Measurements from ENCODE around the gene RPS18. TPM values are rescaled to one million over a fixed set of nuclear protein-coding genes. Genes with fewer than 3 reads are reported as not detected.
"Not testable (repeated sequence)": the region's sequence is repeated elsewhere in the genome, so short reads cannot be mapped to it uniquely, and the experiment has no call there.

Gene RPS18
- 9,289 and 12,112 TPM in 2 replicates for total RNA-seq

DNA sequence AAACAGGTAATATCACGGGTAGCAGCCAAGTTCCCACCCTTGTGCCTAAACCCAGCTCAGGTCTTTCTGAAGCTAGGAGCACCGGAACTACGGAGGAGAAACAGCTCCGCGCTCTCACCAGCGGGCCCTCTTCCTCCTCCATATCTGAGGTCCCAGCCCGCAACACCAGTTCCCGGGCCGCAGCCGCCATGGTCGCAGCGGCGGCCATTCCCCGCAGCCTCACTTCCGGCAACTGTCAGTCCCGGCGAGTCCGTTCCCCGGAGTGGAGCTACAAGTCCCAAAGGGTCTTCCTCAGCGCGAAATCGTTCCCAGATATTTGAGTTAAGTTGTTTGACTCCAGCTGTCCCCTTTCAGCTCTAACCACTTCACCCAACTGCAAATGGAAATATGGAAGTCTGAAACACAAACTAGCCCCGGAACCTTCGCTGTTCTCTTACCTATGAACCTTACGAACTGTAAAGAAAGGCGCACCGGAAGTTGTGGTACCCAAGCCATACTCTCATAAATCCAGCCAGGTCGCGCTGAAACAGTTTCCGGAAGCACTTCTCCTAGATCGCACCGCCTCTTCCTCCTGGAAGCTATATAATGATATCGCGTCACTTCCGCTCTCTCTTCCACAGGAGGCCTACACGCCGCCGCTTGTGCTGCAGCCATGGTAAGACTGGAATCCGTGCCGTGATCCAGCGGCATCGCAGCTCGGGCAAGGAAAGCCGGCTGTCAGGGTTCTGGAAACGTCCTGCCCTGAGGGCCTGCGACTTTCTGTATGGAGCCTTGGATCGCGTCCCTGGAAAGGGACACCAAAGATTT is at the start of gene RPS18, which contains the start of gene VPS52:
Gene RPS18 (plus strand): TSS at position 608 of the 807 bp plus-strand sequence. CDS start 45 bp downstream, at position 653.
Gene VPS52 (minus strand): TSS at position 409 of the 807 bp plus-strand sequence. CDS start 201 bp downstream, at position 208.
- H3K36me3 ChIP-seq (ENCODE audit: control insufficient read depth, insufficient read depth, low read length) = peaks cover 42% of the 10 kb centered on the region
- TF ChIP-seq, protein P1, sequence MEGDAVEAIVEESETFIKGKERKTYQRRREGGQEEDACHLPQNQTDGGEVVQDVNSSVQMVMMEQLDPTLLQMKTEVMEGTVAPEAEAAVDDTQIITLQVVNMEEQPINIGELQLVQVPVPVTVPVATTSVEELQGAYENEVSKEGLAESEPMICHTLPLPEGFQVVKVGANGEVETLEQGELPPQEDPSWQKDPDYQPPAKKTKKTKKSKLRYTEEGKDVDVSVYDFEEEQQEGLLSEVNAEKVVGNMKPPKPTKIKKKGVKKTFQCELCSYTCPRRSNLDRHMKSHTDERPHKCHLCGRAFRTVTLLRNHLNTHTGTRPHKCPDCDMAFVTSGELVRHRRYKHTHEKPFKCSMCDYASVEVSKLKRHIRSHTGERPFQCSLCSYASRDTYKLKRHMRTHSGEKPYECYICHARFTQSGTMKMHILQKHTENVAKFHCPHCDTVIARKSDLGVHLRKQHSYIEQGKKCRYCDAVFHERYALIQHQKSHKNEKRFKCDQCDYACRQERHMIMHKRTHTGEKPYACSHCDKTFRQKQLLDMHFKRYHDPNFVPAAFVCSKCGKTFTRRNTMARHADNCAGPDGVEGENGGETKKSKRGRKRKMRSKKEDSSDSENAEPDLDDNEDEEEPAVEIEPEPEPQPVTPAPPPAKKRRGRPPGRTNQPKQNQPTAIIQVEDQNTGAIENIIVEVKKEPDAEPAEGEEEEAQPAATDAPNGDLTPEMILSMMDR (IDR thresholded peaks at IDR 0.05; ENCODE audit: insufficient read depth, low read length, severe bottlenecking) = no peak
- FAIRE-seq (peak; percentile 23), DNase-seq (ENCODE audit: low read depth) (peak; percentile 96)
- H3K27me3 ChIP-seq (ENCODE audit: control insufficient read depth, insufficient read depth, low read length) = no peaks in the 10 kb centered on the region
- H3K4me3 ChIP-seq (ENCODE audit: low read depth, low read length) = peak within 1 kb of the TSS; percentile 81

DNA sequence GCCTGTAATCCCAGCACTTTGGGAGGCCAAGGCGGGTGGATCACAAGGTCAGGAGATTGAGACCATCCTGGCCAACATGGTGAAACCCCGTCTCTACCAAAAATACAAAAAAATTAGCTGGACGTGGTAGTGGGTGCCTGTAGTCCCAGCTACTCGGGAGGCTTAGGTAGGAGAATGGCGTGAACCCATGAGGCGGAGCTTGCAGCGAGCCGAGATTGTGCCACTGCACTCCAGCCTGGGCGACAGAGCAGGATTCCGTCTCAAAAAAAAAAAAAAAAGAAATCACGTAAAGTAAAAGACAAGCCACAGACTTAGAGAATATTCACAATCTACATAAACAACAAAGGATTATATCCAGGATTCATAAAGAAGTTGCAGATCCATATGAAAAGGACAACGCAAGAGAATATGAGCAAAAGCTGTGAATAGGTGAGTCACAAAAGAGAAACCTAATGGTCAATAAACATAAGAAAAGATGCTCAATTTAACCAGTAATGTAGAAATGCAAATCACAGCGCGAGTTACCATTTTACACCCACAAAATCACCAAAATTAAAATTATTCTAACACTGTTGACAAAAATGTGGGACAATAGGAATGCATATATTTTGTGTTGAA is 45.3 kb upstream of the RPS18 start:
- DNase-seq (ENCODE audit: low read depth); H3K36me3 ChIP-seq (ENCODE audit: control insufficient read depth, insufficient read depth, low read length); FAIRE-seq; H3K27me3 ChIP-seq (ENCODE audit: control insufficient read depth, insufficient read depth, low read length); H3K4me3 ChIP-seq (ENCODE audit: low read depth, low read length): not testable (repeated sequence)

DNA sequence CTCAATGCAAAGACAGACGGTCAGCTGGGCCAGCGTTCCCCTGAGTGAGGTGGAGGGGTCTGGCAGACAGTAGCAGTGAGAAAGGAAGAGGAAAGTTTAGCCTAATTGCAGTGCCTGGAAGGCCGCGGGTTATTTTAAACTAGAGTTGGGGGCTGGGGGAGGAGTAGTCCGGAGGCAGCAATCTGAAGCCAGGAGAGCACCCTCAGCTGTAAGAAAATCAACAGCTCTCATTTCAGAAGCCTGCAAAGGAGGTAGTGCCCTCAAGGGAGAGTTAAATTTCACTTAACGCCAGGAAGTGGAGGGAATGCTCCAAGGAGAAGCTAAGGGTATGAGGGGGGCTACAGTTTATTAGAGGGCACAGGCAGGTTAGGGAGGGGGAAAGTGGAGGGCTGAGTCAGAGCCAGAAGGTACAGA is 36.6 kb upstream of the RPS18 start:
- Histone ChIP-seq H3K36me3 (ENCODE audit: control insufficient read depth, insufficient read depth, low read length) (no peaks in the 10 kb centered on the region), H3K4me3 (ENCODE audit: low read depth, low read length) (no peak overlapping the region), H3K27me3 (ENCODE audit: control insufficient read depth, insufficient read depth, low read length) (peaks cover 4% of the 10 kb centered on the region)
- no peak for DNase-seq (ENCODE audit: low read depth)
- no peak for FAIRE-seq
- TF ChIP-seq, protein P1 (IDR thresholded peaks at IDR 0.05; ENCODE audit: insufficient read depth, low read length, severe bottlenecking) = no peak

DNA sequence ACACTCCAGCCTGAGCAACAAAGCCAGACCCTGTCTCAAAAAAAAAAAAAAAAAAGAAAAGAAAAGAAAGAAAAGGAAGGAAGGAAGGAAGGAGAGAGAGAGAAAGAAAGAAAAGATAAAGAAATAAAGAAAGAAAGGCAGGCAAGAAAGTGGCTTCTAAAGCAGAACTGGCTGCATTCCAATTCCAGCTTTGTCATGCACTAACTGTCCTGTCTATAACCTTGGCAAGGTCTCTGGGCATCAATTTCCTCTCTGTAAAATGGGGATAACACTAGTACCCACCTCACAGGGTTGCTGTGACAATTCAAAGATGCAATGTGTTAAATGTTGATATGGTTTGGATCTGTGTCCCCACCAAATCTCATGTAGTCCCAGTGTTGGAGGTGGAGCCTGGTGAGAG is 35.5 kb upstream of the RPS18 start:
- no peaks in the 10 kb centered on the region for H3K36me3 ChIP-seq (ENCODE audit: control insufficient read depth, insufficient read depth, low read length)
- TF ChIP-seq, protein P1 (IDR thresholded peaks at IDR 0.05; ENCODE audit: insufficient read depth, low read length, severe bottlenecking) = no peak
- H3K4me3 ChIP-seq (ENCODE audit: low read depth, low read length) = no peak overlapping the region
- peaks cover 6% of the 10 kb centered on the region for H3K27me3 ChIP-seq (ENCODE audit: control insufficient read depth, insufficient read depth, low read length)
- DNase-seq (ENCODE audit: low read depth) (no peak), FAIRE-seq (no peak)

DNA sequence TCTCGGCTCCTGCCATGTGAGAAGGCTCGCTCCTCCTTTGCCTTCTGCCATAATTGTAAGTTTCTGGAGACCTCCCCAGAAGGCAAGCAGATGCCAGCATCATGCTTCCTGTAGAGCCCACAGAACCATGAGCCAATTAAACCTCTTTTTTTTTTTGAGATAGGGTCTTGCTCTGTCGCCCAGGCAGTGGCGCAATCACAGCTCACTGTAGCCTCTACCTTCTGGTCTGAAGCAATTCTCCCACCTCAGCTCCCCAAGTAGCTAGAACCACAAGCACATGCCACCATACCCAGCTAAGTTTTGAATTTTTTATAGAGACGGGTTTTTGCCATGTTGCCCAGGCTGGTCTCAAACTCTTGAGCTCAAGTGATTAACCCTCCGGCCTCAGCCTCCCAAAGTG is 35.0 kb upstream of the RPS18 start:
- no peak for FAIRE-seq
- Histone ChIP-seq H3K36me3 (ENCODE audit: control insufficient read depth, insufficient read depth, low read length) (no peaks in the 10 kb centered on the region), H3K4me3 (ENCODE audit: low read depth, low read length) (no peak overlapping the region), H3K27me3 (ENCODE audit: control insufficient read depth, insufficient read depth, low read length) (peaks cover 6% of the 10 kb centered on the region)
- TF ChIP-seq, protein P1 (IDR thresholded peaks at IDR 0.05; ENCODE audit: insufficient read depth, low read length, severe bottlenecking) = no peak
- no peak for DNase-seq (ENCODE audit: low read depth)

DNA sequence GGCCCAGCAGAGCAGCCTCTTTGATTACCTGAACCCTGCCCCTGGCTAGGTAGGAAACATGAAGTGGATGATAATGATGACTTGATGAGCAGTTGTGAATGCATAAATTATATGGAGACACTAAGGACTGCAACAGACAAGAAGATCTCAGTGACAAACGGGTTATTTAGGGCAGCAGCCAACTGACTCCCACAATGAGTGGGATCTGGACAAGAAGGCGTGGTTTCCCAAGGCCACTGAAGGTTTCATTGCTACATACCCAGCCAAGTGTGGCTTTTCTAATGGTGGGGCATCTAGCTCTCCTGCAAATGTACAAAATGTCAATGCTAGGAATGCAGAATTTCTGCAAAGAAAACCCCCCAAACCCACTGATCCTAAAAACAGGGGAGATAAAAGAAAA is 34.1 kb upstream of the RPS18 start:
- DNase-seq (ENCODE audit: low read depth) (no peak), FAIRE-seq (no peak)
- TF ChIP-seq, protein P1 (IDR thresholded peaks at IDR 0.05; ENCODE audit: insufficient read depth, low read length, severe bottlenecking) = no peak
- Histone ChIP-seq H3K27me3 (ENCODE audit: control insufficient read depth, insufficient read depth, low read length) (peaks cover 6% of the 10 kb centered on the region), H3K4me3 (ENCODE audit: low read depth, low read length) (no peak overlapping the region), H3K36me3 (ENCODE audit: control insufficient read depth, insufficient read depth, low read length) (no peaks in the 10 kb centered on the region)
